HG03575 (cell line): ENCODE measurements around the gene OXTR.

Experiments used
- ATAC-seq: cut with Tn5 transposase; IDR thresholded peaks from one replicate; pipeline ENCODE4 v1.9.1; 2021; ENCODE audit not compliant: unreplicated experiment, insufficient number of reproducible peaks, low FRiP score; ENCODE audit errors: extremely low read depth

OXTR gene

GRCh38 chr3:8745619-8746370, 23.6 kb downstream of the OXTR start:
- ATAC-seq, result no peak

- ATAC-seq, result no peak
These were observed 25.5 kb downstream of the OXTR start for GRCh38 chr3:8743911-8744310.

- no peak for ATAC-seq
These were observed 26.3 kb downstream of the OXTR start for GRCh38 chr3:8743021-8743601.

- no peak for ATAC-seq
These were observed 27.7 kb downstream of the OXTR start for GRCh38 chr3:8741581-8742261.

GRCh38 chr3:8739757-8740504, 29.5 kb downstream of the OXTR start:
- no peak for ATAC-seq

GRCh38 chr3:8738639-8739038, 30.8 kb downstream of the OXTR start:
- ATAC-seq, result no peak

- ATAC-seq, result no peak
These were observed 31.6 kb downstream of the OXTR start for GRCh38 chr3:8737823-8738222.

GRCh38 chr3:8737301-8737700, 32.1 kb downstream of the OXTR start:
- ATAC-seq, result no peak

GRCh38 chr3:8736436-8736835, 33.0 kb downstream of the OXTR start:
- ATAC-seq, result no peak

- no peak for ATAC-seq
These were observed 34.5 kb downstream of the OXTR start for GRCh38 chr3:8734908-8735307.

GRCh38 chr3:8734137-8734878, 35.1 kb downstream of the OXTR start:
- ATAC-seq, result no peak

- no peak for ATAC-seq
These were observed 35.9 kb downstream of the OXTR start, which contains the start of gene CAV3 for GRCh38 chr3:8733332-8734094. CAV3 (plus strand) TSS chr3:8733802; CDS start chr3:8733877, 75 bp downstream.

- ATAC-seq, result no peak
These were observed 37.0 kb downstream of the OXTR start for GRCh38 chr3:8732413-8732812.

GRCh38 chr3:8730656-8731055, 38.8 kb downstream of the OXTR start:
- ATAC-seq, result no peak

- ATAC-seq, result no peak
These were observed 39.9 kb downstream of the OXTR start for GRCh38 chr3:8729479-8729878.

- ATAC-seq, result no peak
These were observed 41.6 kb downstream of the OXTR start for GRCh38 chr3:8727605-8728512.

GRCh38 chr3:8724108-8724752, 45.2 kb downstream of the OXTR start:
- ATAC-seq, result no peak
